K562 (cell line): ENCODE measurements around the gene MARS1. TPM values are rescaled to one million over a fixed set of nuclear protein-coding genes. Genes with fewer than 3 reads are reported as not detected.

Source experiments
- CREM ChIP-seq: IDR thresholded peaks from 2 replicates; pipeline ENCODE4 v1.6.1; 2014; ENCODE audit warnings: antibody characterized with exemption, low read depth
- ETV6 ChIP-seq, 3 experiments: fragments of 150-350 bp in 1 of 3; sonication (generic) in 1 of 3; formaldehyde crosslinking in 1 of 3; IDR thresholded peaks; 2 replicates each; pipeline versions ENCODE4 v1.6.1 to v1.8.0; 2014 to 2022; ENCODE audit warnings: borderline replicate concordance in 2 of 3, low read depth in 2 of 3, antibody characterized with exemption in 1 of 3, low read length in 1 of 3, mild to moderate bottlenecking in 1 of 3, missing genetic modification reagents in 1 of 3
- EZH2 ChIP-seq: IDR thresholded peaks from 2 replicates; pipeline ENCODE4 v1.6.1; 2012; ENCODE audit warnings: low read depth, mild to moderate bottlenecking, inconsistent platforms, low read length, borderline replicate concordance
- FOXM1 ChIP-seq, 2 experiments: fragments of 450-650 bp in 1 of 2; sonication (generic) in 1 of 2; formaldehyde crosslinking in 1 of 2; IDR thresholded peaks; 2 replicates each; pipeline versions ENCODE4 v1.6.1 to v1.9.0; 2017 to 2022; ENCODE audit warnings: low read depth in 2 of 2, mild to moderate bottlenecking in 2 of 2, missing genetic modification reagents in 1 of 2, moderate library complexity in 1 of 2
- GABPA ChIP-seq: fragments of 200-800 bp; sonication (Bioruptor generic); conservative IDR thresholded peaks from 2 replicates; pipeline ENCODE4 v1.6.1; 2016; ENCODE audit warnings: low read depth, missing genetic modification characterization, missing compliant biosample characterization
- KAT7 ChIP-seq: sonication (generic); formaldehyde crosslinking; IDR thresholded peaks from 2 replicates; pipeline ENCODE4 v1.8.0; 2022; ENCODE audit warnings: missing genetic modification reagents, mild to moderate bottlenecking, borderline replicate concordance
- KLF16 ChIP-seq: IDR thresholded peaks from 2 replicates; pipeline ENCODE4 v1.6.1; 2016; ENCODE audit warnings: antibody characterized with exemption
- MLLT1 ChIP-seq, 2 experiments: fragments of 450-650 bp; IDR thresholded peaks; 2 replicates each; pipeline ENCODE4 v1.6.1; 2016
- NBN ChIP-seq: fragments of 450-650 bp; IDR thresholded peaks from 2 replicates; pipeline ENCODE4 v1.6.1; 2016; ENCODE audit warnings: low read depth, mild to moderate bottlenecking
- NKRF ChIP-seq: fragments of 450-650 bp; IDR thresholded peaks from 2 replicates; pipeline ENCODE4 v1.6.1; 2016; ENCODE audit warnings: borderline replicate concordance
- POU5F1 ChIP-seq: fragments of 150-350 bp; IDR thresholded peaks from 2 replicates; pipeline ENCODE4 v1.6.1; 2014; ENCODE audit warnings: borderline replicate concordance, low read length, low read depth, mild to moderate bottlenecking; ENCODE audit not compliant: partially characterized antibody
- SNIP1 ChIP-seq: fragments of 450-650 bp; IDR thresholded peaks from 2 replicates; pipeline ENCODE4 v1.7.1; 2017; ENCODE audit warnings: low read depth, mild to moderate bottlenecking
- TARDBP ChIP-seq: fragments of 450-650 bp; IDR thresholded peaks from 2 replicates; pipeline ENCODE4 v1.6.1; 2016
- ZNF699 ChIP-seq: fragments of 250-450 bp; sonication (Bioruptor Pico); IDR thresholded peaks from 2 replicates; pipeline ENCODE4 v1.8.0; 2021; ENCODE audit warnings: mild to moderate bottlenecking, moderate library complexity; ENCODE audit not compliant: insufficient replicate concordance
- ZNF77 ChIP-seq: fragments of 250-450 bp; sonication (Bioruptor Pico); IDR thresholded peaks from 2 replicates; pipeline ENCODE4 v1.5.0; 2020
- ZNF785 ChIP-seq: fragments of 250-450 bp; sonication (Bioruptor Pico); IDR thresholded peaks from 2 replicates; pipeline ENCODE4 v1.4.0; 2020; ENCODE audit warnings: mild to moderate bottlenecking
- polyA plus RNA-seq, 8 experiments: library from polyadenylated mRNA; depleted of rRNA in 4 of 8; stranded (reverse) in 5 of 8; unstranded in 3 of 8; fragments of >200 nt; fragmentation: Nextera tagmentation in 2 of 8; fragmentation: Illumina TruSeq in 1 of 8; extraction: Ambion mirVana in 2 of 8; extraction: Trizol in 1 of 8; gene quantifications; 2 replicates each; pipeline versions ENCODE4 v1.2.1 to v1.2.3, GENCODE V29; 2011 to 2014; ENCODE audit warnings: inconsistent platforms in 1 of 8, missing spikeins in 1 of 8
- total RNA-seq, 7 experiments: library from RNA; depleted of rRNA in 6 of 7; stranded (reverse); fragments of >200 nt in 6 of 7; fragmentation: Illumina TruSeq in 2 of 7; extraction: Trizol in 2 of 7; gene quantifications; 2 replicates each; pipeline versions ENCODE4 v1.2.1 to v1.2.3, GENCODE V29; 2011 to 2021; ENCODE audit warnings: low replicate concordance in 1 of 7
- TF ChIP-seq, protein P1 (sequence below): fragments of 250-450 bp; sonication (Bioruptor Pico); IDR thresholded peaks from 2 replicates; pipeline ENCODE4 v1.5.0; 2020; ENCODE audit warnings: mild to moderate bottlenecking
- TF ChIP-seq, protein P2 (sequence below): fragments of 250-450 bp; sonication (Bioruptor Pico); IDR thresholded peaks from 2 replicates; pipeline ENCODE4 v1.4.0; 2020; ENCODE audit warnings: mild to moderate bottlenecking, moderate library complexity, borderline replicate concordance

The MARS1 gene
- total and polyA plus RNA-seq, 9 of the 15 experiments (the other 6 are each of a cell fraction or from before 2014, with no cell fraction given): 117 to 382 (median 220) TPM

GRCh38 chr12:57462251-57462911 is 25.5 kb upstream of the MARS1 start (continued):
- TF ChIP-seq NKRF (peak; percentile 55; the same call in 1 of the 2 replicates), ZNF77 (no peak), POU5F1 (no peak), TARDBP (0 out of 2 replicates have a peak, but pooled peaks have one; percentile 21), NBN (peak; percentile 95), ZNF699 (CRISPR knock-in tag) (no peak), EZH2 (no peak), SNIP1 (peak; percentile 80), KAT7 (0 out of 2 replicates have a peak, but pooled peaks have one; percentile 65), GABPA (tag) (0 out of 2 replicates have a peak, but pooled peaks have one; percentile 24), KLF16 (peak; percentile 76; the same call in 1 of the 2 replicates), CREM (peak; percentile 82), ETV6 (IDR thresholded peaks at IDR 0.05; ENCODE audit: borderline replicate concordance in 1 of 2, low read depth in 2 of 2, low read length in 1 of 2) (0 out of 4 replicates have a peak, but pooled peaks of 1 of the 2 experiments have one; percentile 24), ETV6 (CRISPR knock-in tag; IDR thresholded peaks at IDR 0.05; ENCODE audit: borderline replicate concordance) (no peak), MLLT1 (IDR thresholded peaks at IDR 0.05) (peak in 1 of 2 experiments; percentile 21; a peak in 1 of 4 replicates), ZNF785 (no peak), FOXM1 (IDR thresholded peaks at IDR 0.05; ENCODE audit: low read depth) (peak; percentile 78), FOXM1 (CRISPR knock-in tag; IDR thresholded peaks at IDR 0.05; ENCODE audit: low read depth) (0 out of 2 replicates have a peak, but pooled peaks have one; percentile 29)
- TF ChIP-seq, protein P1, sequence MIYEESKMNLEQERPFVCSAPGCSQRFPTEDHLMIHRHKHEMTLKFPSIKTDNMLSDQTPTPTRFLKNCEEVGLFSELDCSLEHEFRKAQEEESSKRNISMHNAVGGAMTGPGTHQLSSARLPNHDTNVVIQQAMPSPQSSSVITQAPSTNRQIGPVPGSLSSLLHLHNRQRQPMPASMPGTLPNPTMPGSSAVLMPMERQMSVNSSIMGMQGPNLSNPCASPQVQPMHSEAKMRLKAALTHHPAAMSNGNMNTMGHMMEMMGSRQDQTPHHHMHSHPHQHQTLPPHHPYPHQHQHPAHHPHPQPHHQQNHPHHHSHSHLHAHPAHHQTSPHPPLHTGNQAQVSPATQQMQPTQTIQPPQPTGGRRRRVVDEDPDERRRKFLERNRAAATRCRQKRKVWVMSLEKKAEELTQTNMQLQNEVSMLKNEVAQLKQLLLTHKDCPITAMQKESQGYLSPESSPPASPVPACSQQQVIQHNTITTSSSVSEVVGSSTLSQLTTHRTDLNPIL (CRISPR knock-in tag): no peak
- TF ChIP-seq, protein P2, sequence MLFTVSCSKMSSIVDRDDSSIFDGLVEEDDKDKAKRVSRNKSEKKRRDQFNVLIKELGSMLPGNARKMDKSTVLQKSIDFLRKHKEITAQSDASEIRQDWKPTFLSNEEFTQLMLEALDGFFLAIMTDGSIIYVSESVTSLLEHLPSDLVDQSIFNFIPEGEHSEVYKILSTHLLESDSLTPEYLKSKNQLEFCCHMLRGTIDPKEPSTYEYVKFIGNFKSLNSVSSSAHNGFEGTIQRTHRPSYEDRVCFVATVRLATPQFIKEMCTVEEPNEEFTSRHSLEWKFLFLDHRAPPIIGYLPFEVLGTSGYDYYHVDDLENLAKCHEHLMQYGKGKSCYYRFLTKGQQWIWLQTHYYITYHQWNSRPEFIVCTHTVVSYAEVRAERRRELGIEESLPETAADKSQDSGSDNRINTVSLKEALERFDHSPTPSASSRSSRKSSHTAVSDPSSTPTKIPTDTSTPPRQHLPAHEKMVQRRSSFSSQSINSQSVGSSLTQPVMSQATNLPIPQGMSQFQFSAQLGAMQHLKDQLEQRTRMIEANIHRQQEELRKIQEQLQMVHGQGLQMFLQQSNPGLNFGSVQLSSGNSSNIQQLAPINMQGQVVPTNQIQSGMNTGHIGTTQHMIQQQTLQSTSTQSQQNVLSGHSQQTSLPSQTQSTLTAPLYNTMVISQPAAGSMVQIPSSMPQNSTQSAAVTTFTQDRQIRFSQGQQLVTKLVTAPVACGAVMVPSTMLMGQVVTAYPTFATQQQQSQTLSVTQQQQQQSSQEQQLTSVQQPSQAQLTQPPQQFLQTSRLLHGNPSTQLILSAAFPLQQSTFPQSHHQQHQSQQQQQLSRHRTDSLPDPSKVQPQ (CRISPR knock-in tag): no peak
